DOHH2 (cell line): ENCODE results near the gene KRTDAP.

Experiments used
- EZH2phosphoT487 ChIP-seq: fragments of 200-600 bp; sonication (generic); IDR thresholded peaks from 2 replicates; pipeline ENCODE4 v1.6.1; 2017; ENCODE audit warnings: borderline replicate concordance, mild to moderate bottlenecking, antibody characterized with exemption, low read length, moderate library complexity, mixed read lengths
- TF ChIP-seq, protein P1 (sequence below): fragments of 200-600 bp; sonication (generic); IDR thresholded peaks from one replicate; pipeline ENCODE4 v1.5.1; 2014; ENCODE audit warnings: antibody characterized with exemption, mild to moderate bottlenecking, low read depth, low read length; ENCODE audit not compliant: poor library complexity, severe bottlenecking

DNA sequence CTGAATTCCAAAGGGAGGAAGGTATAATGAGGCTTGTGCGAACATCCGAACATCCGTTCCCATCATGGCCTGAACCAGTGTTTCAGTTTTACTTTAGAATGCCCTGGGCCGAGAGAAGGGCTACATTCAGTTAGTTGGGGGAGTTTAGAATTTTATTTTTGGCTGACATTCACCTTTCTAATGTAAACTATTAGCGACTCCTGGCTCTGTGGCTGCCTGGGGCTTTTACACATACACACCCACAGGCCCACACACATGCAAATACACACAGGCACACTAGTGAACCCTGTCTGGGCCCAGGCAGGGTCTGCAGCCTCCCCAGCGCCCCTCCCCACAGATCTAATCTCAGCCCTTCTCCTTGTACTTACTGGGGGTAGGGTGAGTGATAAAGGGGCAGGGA is 49.0 kb upstream of the KRTDAP start:
- TF ChIP-seq, protein P1, sequence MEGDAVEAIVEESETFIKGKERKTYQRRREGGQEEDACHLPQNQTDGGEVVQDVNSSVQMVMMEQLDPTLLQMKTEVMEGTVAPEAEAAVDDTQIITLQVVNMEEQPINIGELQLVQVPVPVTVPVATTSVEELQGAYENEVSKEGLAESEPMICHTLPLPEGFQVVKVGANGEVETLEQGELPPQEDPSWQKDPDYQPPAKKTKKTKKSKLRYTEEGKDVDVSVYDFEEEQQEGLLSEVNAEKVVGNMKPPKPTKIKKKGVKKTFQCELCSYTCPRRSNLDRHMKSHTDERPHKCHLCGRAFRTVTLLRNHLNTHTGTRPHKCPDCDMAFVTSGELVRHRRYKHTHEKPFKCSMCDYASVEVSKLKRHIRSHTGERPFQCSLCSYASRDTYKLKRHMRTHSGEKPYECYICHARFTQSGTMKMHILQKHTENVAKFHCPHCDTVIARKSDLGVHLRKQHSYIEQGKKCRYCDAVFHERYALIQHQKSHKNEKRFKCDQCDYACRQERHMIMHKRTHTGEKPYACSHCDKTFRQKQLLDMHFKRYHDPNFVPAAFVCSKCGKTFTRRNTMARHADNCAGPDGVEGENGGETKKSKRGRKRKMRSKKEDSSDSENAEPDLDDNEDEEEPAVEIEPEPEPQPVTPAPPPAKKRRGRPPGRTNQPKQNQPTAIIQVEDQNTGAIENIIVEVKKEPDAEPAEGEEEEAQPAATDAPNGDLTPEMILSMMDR: no peak
- TF ChIP-seq EZH2phosphoT487: no peak
